HK-2 (cell line): ENCODE results near the gene VRK3.
A peak's percentile ranks its signal among the peaks of the same experiment; 100 is the strongest.

Source experiments
- DNase-seq: peaks from one replicate; pipeline ENCODE4 v3.0.0-alpha.2; 2018; ENCODE audit not compliant: unreplicated experiment

VRK3 gene

GRCh38 chr19:50030225-50030624, 5.1 kb upstream of the VRK3 start:
- DNase-seq, result no peak

GRCh38 chr19:50026550-50026906, 1.4 kb upstream of the VRK3 start:
- DNase-seq, result no peak

- peak; percentile 94 for DNase-seq
Measured at GRCh38 chr19:50025794-50026549, 800 bp upstream of the VRK3 start, which contains the start of gene ZNF473. ZNF473 (plus strand) TSS chr19:50026005; CDS start chr19:50031083, 5,078 bp downstream.

GRCh38 chr19:50024719-50025021, 502 bp downstream of the VRK3 start:
- no peak for DNase-seq

GRCh38 chr19:50022823-50023222, 2.3 kb downstream of the VRK3 start:
- DNase-seq, result no peak

GRCh38 chr19:50020481-50020880, 4.7 kb downstream of the VRK3 start:
- peak; percentile 64 for DNase-seq

GRCh38 chr19:50016225-50016807, 8.9 kb downstream of the VRK3 start:
- no peak for DNase-seq

GRCh38 chr19:50008532-50008931, 16.6 kb downstream of the VRK3 start:
- no peak for DNase-seq

GRCh38 chr19:50007947-50008346, 17.2 kb downstream of the VRK3 start:
- no peak for DNase-seq

- DNase-seq, result no peak
Measured at GRCh38 chr19:50007170-50007569, 18.0 kb downstream of the VRK3 start.

- no peak for DNase-seq
Measured at GRCh38 chr19:50005428-50005827, 19.7 kb downstream of the VRK3 start.

GRCh38 chr19:50003810-50004419, 21.3 kb downstream of the VRK3 start:
- DNase-seq, result peak; percentile 80

- no peak for DNase-seq
Measured at GRCh38 chr19:50003254-50003788, 21.9 kb downstream of the VRK3 start.

GRCh38 chr19:50002386-50002960, 22.7 kb downstream of the VRK3 start:
- no peak for DNase-seq

GRCh38 chr19:50001775-50002174, 23.4 kb downstream of the VRK3 start:
- no peak for DNase-seq

GRCh38 chr19:50000841-50001557, 24.2 kb downstream of the VRK3 start:
- DNase-seq, result no peak

GRCh38 chr19:50000038-50000840, 24.9 kb downstream of the VRK3 start:
- no peak for DNase-seq

GRCh38 chr19:49999371-50000010, 25.7 kb downstream of the VRK3 start:
- DNase-seq, result no peak

- DNase-seq, result peak; percentile 23
Measured at GRCh38 chr19:49997709-49998108, 27.5 kb downstream of the VRK3 start.

GRCh38 chr19:49988433-49988832, 36.7 kb downstream of the VRK3 start:
- peak; percentile 44 for DNase-seq

GRCh38 chr19:49988007-49988406, 37.2 kb downstream of the VRK3 start:
- no peak for DNase-seq
